ENCODE measurements around the gene AJM1.

Gene AJM1

GRCh38 chr9:136808075-136808805 is 34.0 kb upstream of the AJM1 start:
- DNase-seq = peak; percentile 44

- no peak for DNase-seq
Measured at GRCh38 chr9:136808806-136809158, 33.5 kb upstream of the AJM1 start.

GRCh38 chr9:136814725-136815421 is 27.4 kb upstream of the AJM1 start:
- no peak for DNase-seq

GRCh38 chr9:136815422-136815782 is 26.9 kb upstream of the AJM1 start:
- no peak for DNase-seq

- DNase-seq = no peak
Measured at GRCh38 chr9:136820971-136821825, 21.1 kb upstream of the AJM1 start.

GRCh38 chr9:136821826-136822544 is 20.3 kb upstream of the AJM1 start:
- no peak for DNase-seq

- no peak for DNase-seq
Measured at GRCh38 chr9:136823136-136824046, 18.9 kb upstream of the AJM1 start.

- DNase-seq = no peak
Measured at GRCh38 chr9:136824496-136825225, 17.6 kb upstream of the AJM1 start.

- DNase-seq = no peak
Measured at GRCh38 chr9:136825295-136826187, 16.7 kb upstream of the AJM1 start.

GRCh38 chr9:136826188-136826541 is 16.1 kb upstream of the AJM1 start:
- no peak for DNase-seq

GRCh38 chr9:136826703-136827582 is 15.3 kb upstream of the AJM1 start:
- DNase-seq = no peak

- DNase-seq = no peak
Measured at GRCh38 chr9:136827794-136828473, 14.3 kb upstream of the AJM1 start.

- DNase-seq = no peak
Measured at GRCh38 chr9:136828474-136829140, 13.7 kb upstream of the AJM1 start.

GRCh38 chr9:136829412-136829811 is 12.9 kb upstream of the AJM1 start:
- DNase-seq = no peak

GRCh38 chr9:136829981-136830885 is 12.0 kb upstream of the AJM1 start:
- no peak for DNase-seq

- DNase-seq = no peak
Measured at GRCh38 chr9:136831002-136831719, 11.1 kb upstream of the AJM1 start.
